Activated naive CD8-positive, alpha-beta T cell treated with anti-CD3 and anti-CD28 coated beads for 36 hours (primary cell): ENCODE measurements around the gene LMAN1L. TPM values are rescaled to one million over a fixed set of nuclear protein-coding genes. Genes with fewer than 3 reads are reported as not detected.

Experiments used
- DNase-seq: peaks from one replicate; pipeline ENCODE4 v3.0.0; 2021
- H3K27ac Mint-ChIP-seq: one replicate; pipeline ENCODE4 v1.8.0; 2022; ENCODE audit warnings: mild to moderate bottlenecking, moderate library complexity, mixed read lengths
- H3K27me3 Mint-ChIP-seq: one replicate; pipeline ENCODE4 v1.8.0; 2022; ENCODE audit warnings: mild to moderate bottlenecking, mixed read lengths
- H3K36me3 Mint-ChIP-seq: one replicate; pipeline ENCODE4 v1.8.0; 2021; ENCODE audit warnings: mild to moderate bottlenecking, mixed read lengths
- H3K4me1 Mint-ChIP-seq: one replicate; pipeline ENCODE4 v1.8.0; 2021; ENCODE audit warnings: mixed read lengths
- H3K4me3 Mint-ChIP-seq: one replicate; pipeline ENCODE4 v1.8.0; 2022; ENCODE audit warnings: mild to moderate bottlenecking, moderate library complexity, mixed read lengths
- H3K9me3 Mint-ChIP-seq: one replicate; pipeline ENCODE4 v1.8.0; 2022; ENCODE audit warnings: mixed read lengths
- total RNA-seq, 2 experiments: library from RNA; stranded (reverse); gene quantifications; one replicate each; pipeline ENCODE4 v1.2.3, GENCODE V29; 2021

LMAN1L gene
- total RNA-seq, 2 experiments from 2014 or later, result 0.14 to 0.33 TPM

DNA sequence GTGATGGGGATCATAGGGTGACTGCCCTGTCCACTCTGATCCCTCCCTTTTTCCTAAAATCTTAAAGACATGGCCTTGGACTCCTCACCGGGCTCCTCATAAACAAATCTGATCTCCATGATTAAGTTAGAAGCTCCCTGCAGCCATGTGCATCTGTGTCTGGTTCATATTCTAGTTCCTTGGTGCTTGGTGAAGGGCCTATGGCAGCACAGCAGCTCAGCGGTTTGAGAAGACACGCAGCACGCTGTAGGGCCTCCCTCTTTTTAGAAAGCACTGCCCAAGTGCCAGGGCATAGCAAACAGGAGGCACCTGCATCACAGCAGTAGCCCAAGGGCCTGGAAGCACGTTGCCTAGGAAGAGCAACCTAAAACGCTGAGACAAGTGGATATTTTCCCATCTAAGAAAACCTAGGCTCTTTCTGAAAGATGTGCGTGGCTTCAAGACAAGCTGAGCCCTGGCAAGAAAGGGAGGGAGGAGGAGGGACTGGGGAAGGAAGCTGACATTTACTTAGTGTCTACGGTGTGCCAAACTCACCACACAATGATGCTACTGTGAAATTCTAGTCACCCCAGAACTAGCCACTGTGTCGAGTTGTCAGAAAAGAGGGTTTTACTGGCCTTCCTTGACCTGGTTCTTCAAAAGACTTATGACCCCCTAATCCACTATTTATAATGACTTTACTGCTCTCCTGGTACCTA is 45.2 kb downstream of the LMAN1L start:
- DNase-seq, result no peak
- H3K4me1 Mint-ChIP-seq, result peaks cover 38% of the 10 kb centered on the region
- peak overlapping the region; percentile 59 for H3K27ac Mint-ChIP-seq
- H3K9me3 Mint-ChIP-seq, result no peaks in the 10 kb centered on the region
- peaks cover 10% of the 10 kb centered on the region for H3K36me3 Mint-ChIP-seq
- peak overlapping the region; percentile 1 for H3K4me3 Mint-ChIP-seq
- H3K27me3 Mint-ChIP-seq, result no peaks in the 10 kb centered on the region

DNA sequence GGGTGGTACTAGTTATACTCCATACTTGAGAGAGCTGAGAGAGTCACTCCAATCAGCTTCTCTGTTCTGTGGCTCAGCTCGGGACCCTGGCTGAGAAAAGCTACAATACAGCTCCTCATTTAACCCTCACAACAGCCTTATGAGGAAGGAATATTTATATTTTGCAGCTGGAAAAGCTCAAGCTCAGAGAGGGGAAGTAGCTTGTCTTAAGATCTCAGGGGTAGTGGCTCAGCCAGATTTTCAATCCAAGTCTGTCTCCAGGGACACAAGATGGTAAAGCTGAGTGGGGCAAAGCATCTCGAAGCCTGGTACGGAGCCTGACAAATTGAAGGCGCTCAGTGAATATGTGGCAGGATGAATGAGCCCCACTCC is 45.7 kb downstream of the LMAN1L start:
- Mint-ChIP-seq H3K4me3 (peak overlapping the region; percentile 1), H3K27me3 (no peaks in the 10 kb centered on the region), H3K27ac (peak overlapping the region; percentile 59), H3K36me3 (peaks cover 8% of the 10 kb centered on the region), H3K9me3 (no peaks in the 10 kb centered on the region), H3K4me1 (peaks cover 38% of the 10 kb centered on the region)
- DNase-seq, result no peak

DNA sequence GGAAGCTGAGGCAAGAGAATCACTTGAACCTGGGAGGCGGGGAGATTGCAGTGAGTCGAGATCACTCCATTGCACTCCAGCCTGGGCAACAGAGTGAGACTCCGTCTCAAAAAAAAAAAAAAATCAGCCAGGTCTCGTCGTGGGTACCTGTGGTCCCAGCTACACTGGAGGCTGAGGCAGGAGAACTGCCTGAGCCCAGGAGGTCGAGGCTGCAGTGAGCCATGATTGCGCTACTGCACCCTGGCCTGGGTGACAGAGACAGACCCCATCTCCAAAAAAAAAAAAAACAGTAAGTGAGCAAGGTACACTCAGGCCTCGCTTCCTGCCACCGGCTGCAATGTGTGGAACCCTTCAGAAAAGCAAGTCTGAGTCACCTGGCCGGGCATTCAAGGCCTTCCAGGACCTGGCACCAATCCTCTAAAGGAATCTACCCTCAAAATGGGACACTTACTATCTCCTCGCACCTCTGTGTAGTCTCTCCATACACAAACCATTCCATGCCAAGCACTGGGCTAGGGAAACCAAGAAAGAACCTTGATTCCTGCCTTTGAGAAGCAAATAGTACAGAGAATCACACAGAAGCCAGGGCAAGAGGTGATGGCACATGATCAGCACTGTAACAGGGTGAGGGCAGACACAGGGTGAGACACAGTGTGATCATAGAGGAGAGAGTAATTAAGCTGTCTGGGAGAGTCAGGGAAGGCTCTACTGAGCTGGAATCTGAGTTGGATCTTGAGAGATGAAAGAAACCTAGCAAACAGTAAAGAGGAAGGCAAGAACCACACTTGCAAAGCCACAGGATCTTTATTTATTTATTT is 50.8 kb downstream of the LMAN1L start:
- no peaks in the 10 kb centered on the region for H3K9me3 Mint-ChIP-seq
- no peak for DNase-seq
- peaks cover 29% of the 10 kb centered on the region for H3K36me3 Mint-ChIP-seq
- H3K27ac Mint-ChIP-seq, result peak overlapping the region; percentile 69
- H3K4me3 Mint-ChIP-seq, result no peak overlapping the region
- no peaks in the 10 kb centered on the region for H3K27me3 Mint-ChIP-seq
- H3K4me1 Mint-ChIP-seq, result peaks cover 59% of the 10 kb centered on the region

DNA sequence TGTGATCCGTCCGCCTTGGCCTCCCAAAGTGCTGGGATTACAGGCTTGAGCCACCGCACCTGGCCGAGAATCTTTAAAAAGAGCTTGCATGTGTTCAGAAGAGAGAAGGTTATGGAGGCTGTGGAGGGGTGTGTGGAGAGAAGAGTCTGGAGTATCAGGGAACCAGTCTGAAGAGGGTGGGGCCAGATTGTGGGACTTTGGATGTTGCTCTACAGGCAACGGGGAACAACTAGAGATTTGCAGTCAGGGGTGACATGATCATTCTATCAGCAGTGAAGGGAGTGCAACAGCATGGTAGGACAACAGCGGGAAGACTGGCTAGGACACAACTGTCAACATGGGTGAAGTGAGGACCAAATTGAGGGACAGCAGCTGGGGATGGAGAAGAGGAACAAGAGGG is 51.7 kb downstream of the LMAN1L start:
- no peaks in the 10 kb centered on the region for H3K9me3 Mint-ChIP-seq
- peaks cover 33% of the 10 kb centered on the region for H3K36me3 Mint-ChIP-seq
- H3K27ac Mint-ChIP-seq, result peak overlapping the region; percentile 47
- H3K27me3 Mint-ChIP-seq, result no peaks in the 10 kb centered on the region
- DNase-seq, result no peak
- H3K4me3 Mint-ChIP-seq, result no peak overlapping the region
- peaks cover 58% of the 10 kb centered on the region for H3K4me1 Mint-ChIP-seq

GRCh38 chr15:74865316-74865715 is 52.7 kb downstream of the LMAN1L start:
- Mint-ChIP-seq H3K4me1 (peaks cover 63% of the 10 kb centered on the region), H3K27ac (peak overlapping the region; percentile 75), H3K27me3 (no peaks in the 10 kb centered on the region), H3K4me3 (no peak overlapping the region), H3K36me3 (peaks cover 43% of the 10 kb centered on the region), H3K9me3 (no peaks in the 10 kb centered on the region)
- no peak for DNase-seq

GRCh38 chr15:74866090-74866489 is 53.5 kb downstream of the LMAN1L start:
- Mint-ChIP-seq H3K27ac (no peak overlapping the region), H3K27me3 (no peaks in the 10 kb centered on the region), H3K4me1 (peaks cover 71% of the 10 kb centered on the region), H3K9me3 (no peaks in the 10 kb centered on the region), H3K4me3 (no peak overlapping the region), H3K36me3 (peaks cover 43% of the 10 kb centered on the region)
- no peak for DNase-seq

DNA sequence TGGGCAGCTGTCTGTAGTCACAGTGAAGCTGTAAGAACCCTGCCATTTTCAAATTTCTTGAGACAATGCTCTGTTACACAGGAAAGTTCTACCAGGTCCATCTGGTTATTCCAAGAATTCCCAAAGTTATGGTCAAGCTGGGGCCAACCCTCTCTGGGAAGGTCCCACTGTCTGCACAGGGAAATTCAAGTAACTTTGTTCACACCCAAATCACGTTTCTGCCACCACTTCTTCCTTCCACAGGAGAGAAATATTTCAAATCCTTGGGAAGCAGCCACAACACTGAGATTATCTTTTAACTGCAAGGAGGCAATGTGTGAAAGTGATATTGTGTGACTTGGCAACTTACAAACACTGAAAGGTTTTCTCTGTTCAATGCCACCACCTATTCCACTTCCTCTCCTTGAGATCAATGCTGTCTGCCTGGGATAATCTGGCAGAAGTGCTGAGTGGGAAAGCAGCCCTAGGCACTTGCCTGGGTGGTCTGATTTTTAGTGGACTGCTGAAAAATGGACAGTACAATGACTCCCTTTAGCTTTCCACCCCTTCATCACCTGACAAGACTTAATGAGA is 54.9 kb downstream of the LMAN1L start:
- H3K4me1 Mint-ChIP-seq, result peaks cover 74% of the 10 kb centered on the region
- H3K36me3 Mint-ChIP-seq, result peaks cover 48% of the 10 kb centered on the region

GRCh38 chr15:74868059-74868458 is 55.4 kb downstream of the LMAN1L start:
- H3K4me3 Mint-ChIP-seq, result peak overlapping the region; percentile 39
- no peaks in the 10 kb centered on the region for H3K27me3 Mint-ChIP-seq
- peaks cover 51% of the 10 kb centered on the region for H3K36me3 Mint-ChIP-seq
- no peaks in the 10 kb centered on the region for H3K9me3 Mint-ChIP-seq
- no peak for DNase-seq
- H3K27ac Mint-ChIP-seq, result peak overlapping the region; percentile 64
- H3K4me1 Mint-ChIP-seq, result peaks cover 78% of the 10 kb centered on the region

More for the DNA sequence above, 54.9 kb downstream of the LMAN1L start:
- no peaks in the 10 kb centered on the region for H3K9me3 Mint-ChIP-seq
- peak overlapping the region; percentile 64 for H3K27ac Mint-ChIP-seq
- H3K4me3 Mint-ChIP-seq, result peak overlapping the region; percentile 12
- DNase-seq, result no peak
- no peaks in the 10 kb centered on the region for H3K27me3 Mint-ChIP-seq

DNA sequence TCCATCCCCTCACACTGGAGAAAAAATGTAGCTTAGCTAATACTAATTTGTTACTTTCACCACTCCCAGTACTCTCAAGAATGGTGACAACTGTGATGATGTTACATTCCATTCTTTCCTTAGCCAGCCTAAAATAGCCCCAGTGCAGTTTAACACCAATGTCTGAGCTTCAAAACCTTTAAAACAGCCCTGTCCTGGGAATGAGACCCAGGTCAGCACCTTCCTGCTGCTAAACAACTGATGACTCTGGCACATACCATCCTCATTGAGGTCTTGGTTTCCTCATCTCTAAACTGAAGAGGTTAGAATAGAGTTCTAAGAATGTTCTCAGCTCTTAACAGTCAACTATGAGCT is 56.7 kb downstream of the LMAN1L start:
- peaks cover 48% of the 10 kb centered on the region for H3K36me3 Mint-ChIP-seq
- H3K4me1 Mint-ChIP-seq, result peaks cover 77% of the 10 kb centered on the region
- H3K9me3 Mint-ChIP-seq, result no peaks in the 10 kb centered on the region

DNA sequence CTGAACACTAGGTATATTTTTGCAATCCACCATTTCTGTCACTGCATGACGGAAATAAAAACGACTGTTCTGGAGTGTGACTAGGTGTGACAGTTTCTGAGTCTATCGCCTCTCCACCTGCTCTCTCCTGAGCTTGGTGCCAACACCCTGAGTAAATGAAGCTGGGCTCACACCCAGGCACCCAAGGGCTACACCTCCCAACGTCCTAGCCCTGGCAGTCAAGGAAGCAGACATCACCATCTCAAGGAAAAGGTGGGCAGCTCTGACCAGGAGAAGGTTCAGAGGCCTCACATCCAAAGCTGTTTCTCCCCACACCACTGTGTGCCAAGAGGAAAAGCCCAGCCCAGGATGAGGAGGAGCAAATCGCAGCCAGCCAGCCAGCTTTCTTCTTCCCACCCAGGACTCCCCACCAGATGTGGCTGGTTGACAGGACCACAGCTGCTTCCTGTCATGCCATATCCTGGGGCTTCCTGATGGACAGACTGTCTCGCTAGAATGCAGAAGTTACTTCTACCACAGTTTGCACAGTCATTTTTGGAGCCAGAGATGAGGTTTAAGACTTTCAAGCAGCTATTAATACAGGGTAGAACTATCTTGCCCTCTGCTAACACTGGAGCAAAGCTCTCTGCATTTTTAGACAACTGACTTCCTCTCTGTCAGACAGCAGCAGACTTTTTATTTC is 57.2 kb downstream of the LMAN1L start:
- H3K36me3 Mint-ChIP-seq, result peaks cover 46% of the 10 kb centered on the region
- H3K9me3 Mint-ChIP-seq, result no peaks in the 10 kb centered on the region
- DNase-seq, result peak; percentile 51
- H3K4me3 Mint-ChIP-seq, result peak overlapping the region; percentile 98
- H3K27me3 Mint-ChIP-seq, result no peaks in the 10 kb centered on the region
- peaks cover 73% of the 10 kb centered on the region for H3K4me1 Mint-ChIP-seq
- H3K27ac Mint-ChIP-seq, result peak overlapping the region; percentile 82

More for the DNA sequence above, 56.7 kb downstream of the LMAN1L start:
- Mint-ChIP-seq H3K27ac (peak overlapping the region; percentile 82), H3K27me3 (no peaks in the 10 kb centered on the region), H3K4me3 (peak overlapping the region; percentile 98)
- no peak for DNase-seq

DNA sequence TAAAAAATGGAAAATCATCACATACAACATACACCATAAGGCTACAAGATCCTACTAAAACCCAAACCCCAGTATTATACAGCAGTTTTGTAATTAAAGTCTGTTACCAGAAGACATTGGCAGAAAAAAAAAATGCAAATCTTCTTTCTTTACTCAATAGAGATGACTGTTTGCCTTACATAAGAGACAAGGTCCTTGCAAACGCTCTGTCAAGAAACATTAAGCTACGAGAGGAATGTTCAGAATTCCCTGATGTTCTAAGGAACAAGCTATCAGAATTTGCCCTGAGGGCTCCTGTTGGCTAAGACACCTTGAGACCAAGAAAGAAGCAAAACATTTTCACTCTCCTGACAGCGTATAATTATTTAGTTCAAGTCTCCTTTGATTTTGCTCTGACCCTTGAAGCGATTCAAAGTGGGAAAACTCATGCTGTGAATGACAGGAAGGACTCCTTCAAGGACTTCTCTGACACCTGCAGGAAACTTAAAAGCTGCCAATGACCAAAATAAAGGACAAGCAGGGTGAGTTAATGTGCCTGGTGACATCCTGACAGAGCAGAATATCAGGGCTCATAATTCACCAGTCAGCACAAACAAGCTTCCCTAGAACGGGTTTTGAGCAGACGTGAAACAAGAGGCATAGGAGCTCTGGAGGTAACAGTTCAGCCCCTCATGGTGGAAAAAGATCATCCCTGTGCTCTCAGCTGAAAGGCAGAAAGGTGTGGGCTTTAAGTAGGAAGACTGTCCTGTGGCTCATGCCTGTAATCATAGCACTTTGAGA is 58.0 kb downstream of the LMAN1L start:
- no peaks in the 10 kb centered on the region for H3K27me3 Mint-ChIP-seq
- peak overlapping the region; percentile 98 for H3K4me3 Mint-ChIP-seq
- peaks cover 42% of the 10 kb centered on the region for H3K36me3 Mint-ChIP-seq

DNA sequence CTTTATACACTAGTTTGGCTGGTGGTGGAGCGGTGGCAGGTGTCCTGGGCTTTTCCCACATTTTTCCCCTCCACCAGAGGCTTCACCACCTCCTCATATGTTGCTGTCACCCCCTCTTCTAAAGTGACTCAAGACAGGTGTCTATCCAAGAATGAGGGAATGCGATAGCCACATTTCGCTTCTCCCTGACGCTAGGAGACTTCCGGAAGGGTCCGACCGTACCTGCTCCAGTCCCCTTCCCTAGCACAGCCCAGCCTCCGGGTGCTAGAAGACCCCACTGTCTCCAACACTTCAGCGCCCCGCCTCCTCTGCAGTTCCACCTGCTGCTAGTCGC is 60.0 kb downstream of the LMAN1L start:
- Mint-ChIP-seq H3K36me3 (peaks cover 32% of the 10 kb centered on the region), H3K27me3 (no peaks in the 10 kb centered on the region), H3K4me3 (peak overlapping the region; percentile 98), H3K27ac (peak overlapping the region; percentile 90), H3K4me1 (peaks cover 49% of the 10 kb centered on the region), H3K9me3 (no peaks in the 10 kb centered on the region)
- no peak for DNase-seq

More for the DNA sequence above, 58.0 kb downstream of the LMAN1L start:
- Mint-ChIP-seq H3K9me3 (no peaks in the 10 kb centered on the region), H3K27ac (peak overlapping the region; percentile 82), H3K4me1 (peaks cover 68% of the 10 kb centered on the region)
- no peak for DNase-seq

DNA sequence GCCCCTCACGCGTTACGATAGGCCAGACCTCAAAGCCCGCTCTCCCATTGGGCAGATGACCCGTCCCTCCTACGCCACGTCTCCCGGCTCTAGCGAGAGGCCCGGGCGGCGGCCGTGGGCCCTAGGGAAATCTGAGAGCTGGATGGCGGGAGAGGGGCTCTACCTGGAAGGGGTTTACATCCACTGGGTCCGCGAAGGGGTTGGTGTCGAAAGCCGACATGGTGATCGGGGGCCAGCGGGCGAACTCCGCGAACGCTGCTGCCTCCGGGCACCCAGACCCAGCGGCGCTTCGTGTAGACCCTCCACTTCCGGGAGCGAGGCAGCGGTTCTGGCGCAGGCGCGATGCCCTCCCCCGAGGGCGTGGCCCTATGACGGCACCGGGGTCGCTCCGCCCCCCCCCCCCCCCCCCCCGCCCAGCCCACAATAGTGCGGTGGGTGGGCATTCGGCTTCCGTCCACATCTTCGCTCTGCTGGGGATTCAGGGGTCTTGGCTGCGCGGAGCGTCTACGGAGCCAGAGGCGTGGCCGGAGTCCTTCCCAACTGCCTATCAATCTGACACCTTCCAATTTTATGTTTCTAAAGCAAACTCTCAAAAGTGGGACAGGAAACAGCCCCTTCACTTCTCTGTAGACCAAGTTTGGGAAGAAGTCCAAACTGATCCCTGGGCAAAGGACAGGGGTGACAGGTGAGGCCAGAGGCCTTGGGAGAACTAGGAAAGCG is 60.6 kb downstream of the LMAN1L start, which contains the start of gene SCAMP2:
Gene SCAMP2, minus strand, starts transcription at position 330 of the 720 bp plus-strand sequence. Its CDS starts 110 bp downstream, at position 220.
- peak; percentile 93 for DNase-seq
- Mint-ChIP-seq H3K27me3 (no peaks in the 10 kb centered on the region), H3K36me3 (peaks cover 27% of the 10 kb centered on the region), H3K9me3 (no peaks in the 10 kb centered on the region), H3K27ac (peak within 1 kb of the TSS; percentile 90), H3K4me3 (peak within 1 kb of the TSS; percentile 98), H3K4me1 (peaks cover 44% of the 10 kb centered on the region)
